Keratinocyte (primary cell): ENCODE measurements around the gene RIPOR2.

Source experiments
- EZH2 ChIP-seq: IDR thresholded peaks from one replicate; pipeline ENCODE4 v1.6.1; 2012; ENCODE audit warnings: inconsistent platforms, mild to moderate bottlenecking, low read length, moderate library complexity
- TF ChIP-seq, protein P1 (sequence below), 3 experiments: IDR thresholded peaks in 1 of 3; conservative IDR thresholded peaks in 1 of 3; optimal IDR thresholded peaks in 1 of 3; 2 replicates in 2 of 3; 3 replicates in 1 of 3; pipeline versions ENCODE3 to v1.5.1; 2011; ENCODE audit warnings: low read length in 3 of 3, mild to moderate bottlenecking in 3 of 3, moderate library complexity in 2 of 3, control low read depth in 1 of 3, inconsistent platforms in 1 of 3; ENCODE audit not compliant: insufficient read depth in 2 of 3; ENCODE audit errors: extremely low read depth in 1 of 3

GRCh38 chr6:24972311-24972958 lies 36.7 kb upstream of the RIPOR2 start:
- TF ChIP-seq, protein P1, sequence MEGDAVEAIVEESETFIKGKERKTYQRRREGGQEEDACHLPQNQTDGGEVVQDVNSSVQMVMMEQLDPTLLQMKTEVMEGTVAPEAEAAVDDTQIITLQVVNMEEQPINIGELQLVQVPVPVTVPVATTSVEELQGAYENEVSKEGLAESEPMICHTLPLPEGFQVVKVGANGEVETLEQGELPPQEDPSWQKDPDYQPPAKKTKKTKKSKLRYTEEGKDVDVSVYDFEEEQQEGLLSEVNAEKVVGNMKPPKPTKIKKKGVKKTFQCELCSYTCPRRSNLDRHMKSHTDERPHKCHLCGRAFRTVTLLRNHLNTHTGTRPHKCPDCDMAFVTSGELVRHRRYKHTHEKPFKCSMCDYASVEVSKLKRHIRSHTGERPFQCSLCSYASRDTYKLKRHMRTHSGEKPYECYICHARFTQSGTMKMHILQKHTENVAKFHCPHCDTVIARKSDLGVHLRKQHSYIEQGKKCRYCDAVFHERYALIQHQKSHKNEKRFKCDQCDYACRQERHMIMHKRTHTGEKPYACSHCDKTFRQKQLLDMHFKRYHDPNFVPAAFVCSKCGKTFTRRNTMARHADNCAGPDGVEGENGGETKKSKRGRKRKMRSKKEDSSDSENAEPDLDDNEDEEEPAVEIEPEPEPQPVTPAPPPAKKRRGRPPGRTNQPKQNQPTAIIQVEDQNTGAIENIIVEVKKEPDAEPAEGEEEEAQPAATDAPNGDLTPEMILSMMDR (optimal IDR thresholded peaks at IDR 0.05 in 1 of 3, IDR thresholded peaks at IDR 0.05 in 1 of 3, conservative IDR thresholded peaks at IDR 0.05 in 1 of 3; ENCODE audit: extremely low read depth in 1 of 3, insufficient read depth in 2 of 3, low read length in 3 of 3) = no peak
- no peak for TF ChIP-seq EZH2
